ENCODE data around the gene PVALEF. TPM values are rescaled to one million over a fixed set of nuclear protein-coding genes. Genes with fewer than 3 reads are reported as not detected.

The PVALEF gene
- total and polyA plus RNA-seq, 2 of the 13 experiments (the other 11 are each of a cell fraction or from before 2014, with no cell fraction given) = 0.18 TPM

DNA sequence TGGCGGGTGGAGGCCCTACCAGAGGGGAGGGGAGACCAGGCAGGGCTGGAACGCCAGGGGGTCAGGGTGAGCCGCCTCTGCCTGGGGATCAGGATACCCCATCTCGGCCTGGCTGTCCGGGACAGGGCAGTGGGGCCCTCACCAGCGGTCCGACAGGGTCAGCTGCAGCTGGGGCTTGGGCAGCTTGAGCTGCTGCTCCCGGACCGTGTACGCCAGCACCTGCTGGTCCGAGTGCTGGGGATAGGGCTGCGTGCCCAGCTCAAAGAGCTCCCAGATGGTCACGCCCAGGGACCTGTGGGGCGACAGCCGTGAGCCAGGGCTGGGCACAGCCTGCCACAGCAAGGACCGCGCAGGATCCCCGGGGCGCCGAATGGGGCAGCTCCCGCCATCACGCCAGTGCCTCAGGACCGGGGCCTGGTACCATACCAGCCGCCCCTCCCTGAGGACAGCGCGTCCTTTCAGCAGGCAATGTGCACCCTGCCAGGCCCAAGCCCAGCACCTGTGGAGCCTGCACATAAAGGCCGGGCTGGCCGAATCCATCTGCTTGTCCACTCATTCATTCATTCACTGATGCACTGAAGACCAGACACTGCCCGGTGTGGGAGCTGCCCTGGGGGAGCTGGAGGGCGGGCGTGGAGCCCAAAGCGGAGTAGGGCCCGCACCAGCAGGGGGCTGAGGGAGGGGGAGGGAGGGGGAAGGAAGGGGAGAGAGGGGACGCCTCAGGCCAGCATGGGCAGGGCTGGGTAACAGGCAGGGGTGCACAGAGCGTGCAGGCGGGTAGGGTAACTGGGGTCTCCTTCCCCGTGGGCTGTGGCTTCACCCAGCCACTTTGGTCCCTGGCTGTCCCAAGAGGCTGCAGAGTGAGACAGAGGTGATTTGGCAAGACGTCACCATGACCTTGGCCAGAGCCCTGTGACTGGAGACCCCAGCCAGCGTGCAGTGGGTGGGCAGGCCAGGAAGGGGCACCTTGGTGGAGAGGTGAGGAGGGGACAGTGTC, 42.0 kb upstream of the PVALEF start:
- Histone ChIP-seq H3K4me1 (ENCODE audit: insufficient read depth, low read length) (no peaks in the 10 kb centered on the region), H3K27ac (ENCODE audit: extremely low read length, insufficient read depth, low read length) (no peak overlapping the region), H3K4me2 (ENCODE audit: low read depth, low read length) (no peak overlapping the region), H3K4me3 (replicated peaks in 1 of 3; ENCODE audit: insufficient read depth in 1 of 3, low read depth in 2 of 3, low read length in 3 of 3) (no peak overlapping the region), H3K9ac (ENCODE audit: insufficient read depth, low read depth, low read length) (no peak overlapping the region), H2AFZ (ENCODE audit: low read length) (no peak overlapping the region), H3K79me2 (ENCODE audit: insufficient read depth, low read length) (no peaks in the 10 kb centered on the region), H3K27me3 (ENCODE audit: control insufficient read depth in 1 of 2, insufficient read depth in 2 of 2, low read length in 2 of 2) (no peaks in the 10 kb centered on the region), H4K20me1 (ENCODE audit: insufficient read depth, low read length) (no peaks in the 10 kb centered on the region), H3K36me3 (replicated peaks in 1 of 2; ENCODE audit: control insufficient read depth in 1 of 2, insufficient read depth in 2 of 2, low read length in 2 of 2) (no peaks in the 10 kb centered on the region), H3K9me3 (ENCODE audit: low read length) (no peaks in the 10 kb centered on the region)
- no TSS peak for BruUV-seq (replicated peaks)
- in situ Hi-C loops (cut with HindIII; ENCODE audit: extremely low pct_ligation_motif_present, low pct_unique_long_range_greater_than_20kb) (no loop called here), intact Hi-C loops (cut with micrococcal nuclease; ENCODE audit: unreplicated experiment) (no loop called here)
- 90% methylated on average over 20 of the region's 39 CpGs for WGBS (ENCODE audit: low lambda C conversion rate)
- FAIRE-seq = no peak
- ChIA-PET POLR2A (no interaction called here), CTCF (ENCODE audit: low intra/inter-chr PET ratio, low total read pairs) (no interaction called here)
- ATAC-seq = no peak
- no peak for DNase-seq (ENCODE audit: low spot score)
- TF ChIP-seq AGO2 (optimal IDR thresholded peaks at IDR 0.05; ENCODE audit: low read depth, low read length) = peak; percentile 47
- no peak for TF ChIP-seq TGIF2 (CRISPR knock-in tag; IDR thresholded peaks at IDR 0.05)

DNA sequence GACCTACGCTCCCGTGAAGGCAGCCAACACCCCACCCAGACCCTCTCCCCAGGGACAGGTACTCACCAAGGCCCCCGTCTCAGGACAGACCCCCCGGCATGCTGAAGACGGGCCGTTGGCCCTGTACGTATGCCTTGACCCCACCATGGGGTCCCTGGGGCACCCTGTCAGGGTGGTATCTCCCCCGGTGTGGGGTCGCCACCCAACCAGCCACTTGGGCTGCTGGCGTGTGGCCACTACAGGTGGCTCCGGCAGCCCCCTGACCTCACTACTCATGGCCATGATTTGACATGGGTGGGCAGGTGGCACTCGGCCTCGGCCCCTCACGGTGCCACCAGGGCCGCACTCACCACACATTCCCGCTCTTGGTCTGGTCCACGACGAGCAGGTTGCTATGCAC, 40.9 kb upstream of the PVALEF start:
- H3K79me2 ChIP-seq (ENCODE audit: insufficient read depth, low read length) = no peaks in the 10 kb centered on the region
- no peaks in the 10 kb centered on the region for H3K27me3 ChIP-seq (ENCODE audit: control insufficient read depth in 1 of 2, insufficient read depth in 2 of 2, low read length in 2 of 2)
- no peak overlapping the region for H3K4me3 ChIP-seq (replicated peaks in 1 of 3; ENCODE audit: insufficient read depth in 1 of 3, low read depth in 2 of 3, low read length in 3 of 3)
- H3K27ac ChIP-seq (ENCODE audit: extremely low read length, insufficient read depth, low read length) = no peak overlapping the region
- no TSS peak for BruUV-seq (replicated peaks)
- H2AFZ ChIP-seq (ENCODE audit: low read length) = no peak overlapping the region
- no peak overlapping the region for H3K9ac ChIP-seq (ENCODE audit: insufficient read depth, low read depth, low read length)
- FAIRE-seq = no peak
- no peaks in the 10 kb centered on the region for H3K36me3 ChIP-seq (replicated peaks in 1 of 2; ENCODE audit: control insufficient read depth in 1 of 2, insufficient read depth in 2 of 2, low read length in 2 of 2)
- DNase-seq (ENCODE audit: low spot score) = no peak
- no peaks in the 10 kb centered on the region for H4K20me1 ChIP-seq (ENCODE audit: insufficient read depth, low read length)
- intact Hi-C loops (cut with micrococcal nuclease; ENCODE audit: unreplicated experiment) (no loop called here), in situ Hi-C loops (cut with HindIII; ENCODE audit: extremely low pct_ligation_motif_present, low pct_unique_long_range_greater_than_20kb) (no loop called here)
- CTCF ChIA-PET (ENCODE audit: low intra/inter-chr PET ratio, low total read pairs) = no interaction called here
- H3K4me2 ChIP-seq (ENCODE audit: low read depth, low read length) = no peak overlapping the region
- whole genome bisulfite sequencing (ENCODE audit: low lambda C conversion rate) = 92% methylated on average over 9 of the region's 18 CpGs
- no peak for ATAC-seq
- no peaks in the 10 kb centered on the region for H3K9me3 ChIP-seq (ENCODE audit: low read length)
- POLR2A ChIA-PET = no interaction called here
- no peak for TF ChIP-seq REPIN1 (CRISPR knock-in tag; IDR thresholded peaks at IDR 0.05; ENCODE audit: borderline replicate concordance, low read depth)
- TF ChIP-seq BRCA1 (CRISPR knock-in tag; IDR thresholded peaks at IDR 0.05) = no peak
- no peak for TF ChIP-seq UBTF (CRISPR knock-in tag; IDR thresholded peaks at IDR 0.05)
- TF ChIP-seq, protein P1, sequence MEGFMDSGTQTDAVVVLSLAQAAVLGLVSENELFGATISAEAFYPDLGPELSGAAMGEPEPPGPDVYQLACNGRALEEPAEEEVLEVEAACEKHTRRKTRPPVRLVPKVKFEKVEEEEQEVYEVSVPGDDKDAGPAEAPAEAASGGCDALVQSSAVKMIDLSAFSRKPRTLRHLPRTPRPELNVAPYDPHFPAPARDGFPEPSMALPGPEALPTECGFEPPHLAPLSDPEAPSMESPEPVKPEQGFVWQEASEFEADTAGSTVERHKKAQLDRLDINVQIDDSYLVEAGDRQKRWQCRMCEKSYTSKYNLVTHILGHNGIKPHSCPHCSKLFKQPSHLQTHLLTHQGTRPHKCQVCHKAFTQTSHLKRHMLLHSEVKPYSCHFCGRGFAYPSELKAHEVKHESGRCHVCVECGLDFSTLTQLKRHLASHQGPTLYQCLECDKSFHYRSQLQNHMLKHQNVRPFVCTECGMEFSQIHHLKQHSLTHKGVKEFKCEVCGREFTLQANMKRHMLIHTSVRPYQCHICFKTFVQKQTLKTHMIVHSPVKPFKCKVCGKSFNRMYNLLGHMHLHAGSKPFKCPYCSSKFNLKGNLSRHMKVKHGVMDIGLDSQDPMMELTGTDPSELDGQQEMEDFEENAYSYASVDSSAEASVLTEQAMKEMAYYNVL (CRISPR knock-in tag; IDR thresholded peaks at IDR 0.05; ENCODE audit: borderline replicate concordance) = no peak
- TF ChIP-seq ZNF75D (CRISPR knock-in tag; IDR thresholded peaks at IDR 0.05; ENCODE audit: borderline replicate concordance) = no peak
- TF ChIP-seq AGO2 (optimal IDR thresholded peaks at IDR 0.05; ENCODE audit: low read depth, low read length) = peak; percentile 28
- no peak for TF ChIP-seq ZGPAT (CRISPR knock-in tag; IDR thresholded peaks at IDR 0.05)
- no peak for TF ChIP-seq POLR2G (IDR thresholded peaks at IDR 0.05; ENCODE audit: low read depth, low read length)
- H3K4me1 ChIP-seq (ENCODE audit: insufficient read depth, low read length) = peaks cover 2% of the 10 kb centered on the region
